WI38 (cell line): ENCODE data around the gene SRBD1.

Source experiments
- H3K4me3 ChIP-seq: 2 replicates; pipeline ENCODE4 v1.5.1; 2011; ENCODE audit warnings: low read depth, mild to moderate bottlenecking, control low read depth, low read length
- TF ChIP-seq, protein P1 (sequence below): IDR thresholded peaks from 2 replicates; pipeline ENCODE4 v1.5.1; 2012; ENCODE audit warnings: low read depth, mild to moderate bottlenecking, control low read depth, low read length

The SRBD1 gene

DNA sequence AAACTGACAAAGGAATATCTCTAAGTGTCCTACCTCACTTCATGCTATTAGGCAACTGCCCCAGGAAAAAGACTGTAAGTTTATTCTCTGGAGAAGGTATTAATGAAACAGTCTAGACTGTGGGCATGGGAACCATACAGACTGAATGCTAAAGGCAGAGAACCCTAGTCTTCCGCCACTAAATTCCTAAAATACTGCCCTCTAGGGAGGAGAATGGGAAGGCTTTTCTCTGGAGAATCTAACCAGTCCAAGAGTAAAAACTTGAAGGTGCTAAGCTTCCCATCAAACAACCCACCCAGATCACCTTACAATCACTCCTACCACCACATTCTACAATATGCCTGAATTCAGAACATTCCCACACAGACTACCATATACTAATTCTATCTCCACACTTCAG lies 3.4 kb downstream of the SRBD1 start:
- no peak overlapping the region for H3K4me3 ChIP-seq
- TF ChIP-seq, protein P1, sequence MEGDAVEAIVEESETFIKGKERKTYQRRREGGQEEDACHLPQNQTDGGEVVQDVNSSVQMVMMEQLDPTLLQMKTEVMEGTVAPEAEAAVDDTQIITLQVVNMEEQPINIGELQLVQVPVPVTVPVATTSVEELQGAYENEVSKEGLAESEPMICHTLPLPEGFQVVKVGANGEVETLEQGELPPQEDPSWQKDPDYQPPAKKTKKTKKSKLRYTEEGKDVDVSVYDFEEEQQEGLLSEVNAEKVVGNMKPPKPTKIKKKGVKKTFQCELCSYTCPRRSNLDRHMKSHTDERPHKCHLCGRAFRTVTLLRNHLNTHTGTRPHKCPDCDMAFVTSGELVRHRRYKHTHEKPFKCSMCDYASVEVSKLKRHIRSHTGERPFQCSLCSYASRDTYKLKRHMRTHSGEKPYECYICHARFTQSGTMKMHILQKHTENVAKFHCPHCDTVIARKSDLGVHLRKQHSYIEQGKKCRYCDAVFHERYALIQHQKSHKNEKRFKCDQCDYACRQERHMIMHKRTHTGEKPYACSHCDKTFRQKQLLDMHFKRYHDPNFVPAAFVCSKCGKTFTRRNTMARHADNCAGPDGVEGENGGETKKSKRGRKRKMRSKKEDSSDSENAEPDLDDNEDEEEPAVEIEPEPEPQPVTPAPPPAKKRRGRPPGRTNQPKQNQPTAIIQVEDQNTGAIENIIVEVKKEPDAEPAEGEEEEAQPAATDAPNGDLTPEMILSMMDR, result peak; percentile 36; the same call in 1 of the 2 replicates

DNA sequence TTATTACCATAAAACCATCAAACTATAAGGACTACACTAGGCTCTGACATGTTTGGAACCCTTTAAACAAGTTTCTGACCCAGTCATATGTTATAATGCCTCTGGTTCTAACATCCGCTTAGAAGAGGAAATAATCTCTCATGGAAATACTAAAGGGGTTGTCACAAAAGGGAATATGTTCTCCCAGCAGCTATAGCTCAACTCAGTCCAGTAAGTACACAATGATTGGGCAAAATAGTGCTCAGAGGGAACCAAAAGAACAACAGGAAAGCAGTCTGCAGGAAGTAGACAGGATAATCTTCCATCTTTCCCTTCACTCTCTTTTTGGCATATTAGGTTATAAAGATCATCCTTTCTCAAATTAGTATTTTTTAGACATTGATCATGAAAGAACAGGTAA lies 4.3 kb downstream of the SRBD1 start:
- H3K4me3 ChIP-seq, result no peak overlapping the region
- TF ChIP-seq, protein P1, result no peak

DNA sequence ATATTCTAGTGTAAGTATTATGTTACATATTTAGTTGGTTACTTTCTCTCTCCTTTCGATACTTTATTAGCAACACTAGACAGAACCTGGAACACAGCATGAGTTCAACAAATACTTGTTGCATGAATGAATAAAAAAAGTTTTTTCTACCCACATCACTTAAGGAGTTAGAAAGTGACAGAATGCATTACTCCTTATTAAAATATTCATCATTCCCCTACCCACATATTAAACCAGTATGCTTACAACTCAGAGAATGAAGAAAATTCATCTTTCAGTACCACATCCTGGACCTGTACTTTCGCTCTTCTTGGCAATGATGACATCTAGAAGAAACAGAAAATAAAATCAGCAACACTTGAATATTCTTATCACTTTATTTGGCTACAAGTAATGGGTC lies 6.0 kb downstream of the SRBD1 start:
- TF ChIP-seq, protein P1, result no peak
- no peak overlapping the region for H3K4me3 ChIP-seq

DNA sequence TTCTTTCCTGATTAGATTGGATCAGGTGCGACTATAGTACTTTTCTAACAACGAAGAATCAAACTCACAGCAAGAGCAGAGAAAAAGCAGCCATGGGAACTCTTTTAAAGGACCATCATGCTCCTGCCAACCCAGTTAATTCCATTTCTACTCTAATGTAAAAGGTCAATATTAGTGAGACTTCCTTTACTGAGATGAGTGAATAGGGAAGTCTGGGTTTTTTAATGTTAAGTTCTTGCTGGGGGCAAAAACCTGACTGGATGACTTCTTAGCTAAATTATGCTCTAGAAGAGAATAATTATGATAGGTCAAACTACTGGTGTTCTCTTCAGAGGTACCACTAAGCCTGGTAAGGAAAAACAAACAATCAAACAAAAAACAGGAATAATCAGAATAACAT lies 8.4 kb downstream of the SRBD1 start:
- TF ChIP-seq, protein P1, result no peak
- H3K4me3 ChIP-seq, result no peak overlapping the region

DNA sequence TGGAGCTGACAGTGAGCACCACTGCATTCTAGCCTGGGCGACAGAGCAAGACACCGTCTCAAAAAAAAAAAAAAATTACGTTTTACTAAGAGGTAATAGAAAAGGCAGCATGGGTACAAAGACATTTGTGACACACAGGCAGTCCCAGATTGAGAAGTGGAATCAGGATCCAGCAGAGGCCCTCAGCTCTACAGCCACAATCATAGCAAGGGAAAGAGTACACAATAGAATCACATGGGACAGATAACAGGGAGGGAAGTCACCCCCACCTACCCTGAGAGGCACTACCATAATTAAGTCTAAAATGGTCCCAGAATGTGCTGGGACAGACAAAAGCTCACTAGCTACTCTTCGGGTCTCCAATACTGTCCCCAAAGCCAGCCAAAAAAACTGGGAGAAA lies 12.5 kb downstream of the SRBD1 start:
- TF ChIP-seq, protein P1, result no peak
- H3K4me3 ChIP-seq, result no peak overlapping the region

DNA sequence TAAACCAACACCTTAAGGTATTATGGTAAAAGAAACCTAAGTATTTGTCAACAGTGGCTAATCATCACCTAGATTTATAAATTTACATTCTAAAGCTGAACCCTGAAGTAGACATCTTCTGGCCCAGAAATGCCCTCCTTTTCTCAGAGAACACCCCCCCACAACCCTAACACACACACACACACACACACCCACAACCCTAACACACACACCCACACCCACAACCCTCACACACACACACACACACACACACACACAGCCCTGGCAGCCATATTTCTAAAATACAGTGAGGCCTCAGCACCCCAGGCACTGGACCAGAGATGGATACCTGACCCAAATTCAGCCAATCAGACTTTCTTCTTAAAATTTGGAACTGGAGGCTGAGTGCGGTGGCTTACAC lies 14.3 kb downstream of the SRBD1 start:
- H3K4me3 ChIP-seq, result no peak overlapping the region
- TF ChIP-seq, protein P1, result no peak

DNA sequence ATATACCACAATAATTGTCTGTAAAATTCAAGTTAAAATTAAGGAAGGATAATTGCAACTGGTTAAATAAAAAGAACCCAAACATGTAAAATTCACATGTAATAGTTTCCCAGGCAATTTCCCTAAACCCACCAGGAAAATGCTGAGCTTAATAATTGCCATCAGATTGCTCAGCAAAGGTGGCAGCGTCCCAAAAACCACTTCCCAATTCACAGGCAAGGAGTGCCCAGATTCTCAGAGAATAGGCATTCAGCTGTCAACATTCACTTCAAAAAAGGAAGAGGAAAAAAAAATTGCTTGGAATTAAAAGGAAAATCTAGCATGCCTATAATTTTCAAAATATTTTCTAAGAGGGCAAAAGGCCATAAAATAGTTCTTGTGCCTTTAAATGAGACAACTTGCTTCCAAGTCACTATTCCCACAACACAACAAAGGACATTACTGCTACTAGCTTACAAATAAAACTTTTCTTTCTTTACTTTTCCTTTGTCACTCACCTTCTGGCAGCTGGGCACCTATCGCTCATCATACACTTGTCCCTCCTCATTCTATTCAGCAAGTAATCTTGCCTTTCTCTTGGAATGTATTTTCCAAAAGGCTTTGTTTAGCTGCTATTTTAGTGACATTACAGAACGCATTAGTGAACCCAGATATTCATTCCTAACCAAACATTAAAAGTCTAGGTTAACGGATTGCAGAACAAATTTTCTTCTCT lies 15.2 kb downstream of the SRBD1 start:
- TF ChIP-seq, protein P1, result no peak
- H3K4me3 ChIP-seq, result no peak overlapping the region
